PC-9 (cell line): ENCODE measurements around the gene ZFAND3.
"Not testable (repeated sequence)": the region's sequence is repeated elsewhere in the genome, so short reads cannot be mapped to it uniquely, and the experiment has no call there.

ENCODE experiments used
- CTCF ChIP-seq: fragments of 200-600 bp; sonication (generic); conservative IDR thresholded peaks from 2 replicates; pipeline ENCODE4 v1.6.1; 2017; ENCODE audit warnings: mixed run types, antibody characterized with exemption, mild to moderate bottlenecking, moderate library complexity
- EZH2 ChIP-seq: fragments of 200-600 bp; sonication (generic); IDR thresholded peaks from 2 replicates; pipeline ENCODE4 v1.8.0; 2017; ENCODE audit warnings: antibody characterized with exemption, low read depth

DNA sequence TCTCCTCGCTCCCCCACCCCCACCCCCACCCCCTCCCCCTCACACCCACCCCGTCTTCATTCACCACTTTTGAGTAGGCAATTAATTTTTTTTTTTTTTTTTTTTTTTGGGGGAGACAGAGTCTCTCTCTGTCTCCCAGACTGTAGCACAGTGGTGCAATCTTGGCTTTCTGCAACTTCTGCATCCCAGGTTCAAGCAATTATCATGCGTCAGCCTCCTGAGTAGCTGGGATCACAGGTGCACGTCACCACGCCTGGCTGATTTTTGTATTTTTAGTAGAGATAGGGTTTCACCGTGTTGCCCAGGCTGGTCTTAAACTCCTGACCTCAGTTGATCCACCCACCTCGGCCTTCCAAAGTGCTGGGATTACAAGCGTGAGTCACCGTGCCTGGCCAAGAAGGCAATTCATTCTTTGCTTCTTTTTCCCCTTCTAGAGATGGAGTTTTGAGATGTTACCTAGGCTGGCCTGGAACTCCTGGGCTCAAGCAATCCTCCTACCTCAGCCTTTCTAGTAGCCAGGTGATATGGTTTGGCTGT, 230.4 kb downstream of the ZFAND3 start:
- TF ChIP-seq CTCF, EZH2: not testable (repeated sequence)
